Activated CD4-positive, alpha-beta T cell treated with anti-CD3 and anti-CD28 coated beads, Interleukin-2, amount 10 ng/mL, durations not matched to agents 24 days and 14 days (primary cell): ENCODE data around the gene LDAH. TPM values are rescaled to one million over a fixed set of nuclear protein-coding genes. Genes with fewer than 3 reads are reported as not detected.
A peak's percentile ranks its signal among the peaks of the same experiment; 100 is the strongest.

Experiments
- DNase-seq: peaks from one replicate; pipeline ENCODE4 v3.0.0; 2022
- H3K27ac Mint-ChIP-seq: one replicate; pipeline ENCODE4 v1.8.0; 2022; ENCODE audit warnings: mild to moderate bottlenecking, mixed read lengths
- H3K27me3 Mint-ChIP-seq: one replicate; pipeline ENCODE4 v1.8.0; 2022; ENCODE audit warnings: mixed read lengths
- H3K36me3 Mint-ChIP-seq: one replicate; pipeline ENCODE4 v1.8.0; 2022; ENCODE audit warnings: low read depth, mild to moderate bottlenecking, mixed read lengths
- H3K4me1 Mint-ChIP-seq: one replicate; pipeline ENCODE4 v1.8.0; 2021; ENCODE audit warnings: mixed read lengths
- H3K4me3 Mint-ChIP-seq: one replicate; pipeline ENCODE4 v1.8.0; 2022; ENCODE audit warnings: mild to moderate bottlenecking, moderate library complexity, mixed read lengths
- H3K9me3 Mint-ChIP-seq: one replicate; pipeline ENCODE4 v1.8.0; 2021; ENCODE audit warnings: mixed read lengths
- intact Hi-C: fragments of 100-400 bp; cut with micrococcal nuclease; formaldehyde crosslinking; loops from one replicate; pipeline ENCODE4 v1.15.1; 2023
- total RNA-seq: library from RNA; stranded (reverse); gene quantifications from 2 replicates; pipeline ENCODE4 v1.2.3, GENCODE V29; 2022

LDAH gene
- total RNA-seq = 31.6 and 37.7 TPM in 2 replicates

GRCh38 chr2:20822535-20823490 lies at the start of gene LDAH:
LDAH (minus strand) TSS chr2:20823101; CDS start chr2:20801463, 21,638 bp downstream.
- Mint-ChIP-seq H3K4me3 (peak within 1 kb of the TSS; percentile 96), H3K27ac (peak within 1 kb of the TSS; percentile 99), H3K27me3 (peaks cover 4% of the 10 kb centered on the region), H3K9me3 (no peaks in the 10 kb centered on the region), H3K36me3 (peaks cover 7% of the 10 kb centered on the region), H3K4me1 (peaks cover 25% of the 10 kb centered on the region)
- intact Hi-C loops = loop anchor here (2.0 to 10.0 kb wide), 2 partner anchors 172 to 378 kb away; partner anchors contain the start of genes HS1BP3 and RHOB
- peak; percentile 95 for DNase-seq

- peak; percentile 86 for DNase-seq
- Mint-ChIP-seq H3K27me3 (peaks cover 53% of the 10 kb centered on the region), H3K9me3 (no peaks in the 10 kb centered on the region), H3K4me1 (peaks cover 6% of the 10 kb centered on the region), H3K27ac (no peak overlapping the region), H3K36me3 (no peaks in the 10 kb centered on the region), H3K4me3 (no peak overlapping the region)
- intact Hi-C loops = loop anchor here (1.0 kb wide), 1 partner anchor 49 kb away; no protein-coding TSS in a partner anchor
Measured at GRCh38 chr2:20868377-20868776, 45.5 kb upstream of the LDAH start.

GRCh38 chr2:20862850-20863249 lies 39.9 kb upstream of the LDAH start:
- peaks cover 37% of the 10 kb centered on the region for H3K27me3 Mint-ChIP-seq
- no peak overlapping the region for H3K27ac Mint-ChIP-seq
- intact Hi-C loops = no loop called here
- no peak for DNase-seq
- no peaks in the 10 kb centered on the region for H3K4me1 Mint-ChIP-seq
- H3K9me3 Mint-ChIP-seq = no peaks in the 10 kb centered on the region
- no peak overlapping the region for H3K4me3 Mint-ChIP-seq
- H3K36me3 Mint-ChIP-seq = no peaks in the 10 kb centered on the region

- no peaks in the 10 kb centered on the region for H3K36me3 Mint-ChIP-seq
- intact Hi-C loops = no loop called here
- no peaks in the 10 kb centered on the region for H3K9me3 Mint-ChIP-seq
Measured at GRCh38 chr2:20855456-20855855, 32.6 kb upstream of the LDAH start.

GRCh38 chr2:20852670-20853069 lies 29.8 kb upstream of the LDAH start:
- Mint-ChIP-seq H3K4me1 (no peaks in the 10 kb centered on the region), H3K27ac (no peak overlapping the region), H3K36me3 (no peaks in the 10 kb centered on the region), H3K9me3 (no peaks in the 10 kb centered on the region), H3K4me3 (no peak overlapping the region), H3K27me3 (peaks cover 6% of the 10 kb centered on the region)
- DNase-seq = no peak
- intact Hi-C loops = no loop called here

More at GRCh38 chr2:20855456-20855855, 32.6 kb upstream of the LDAH start:
- Mint-ChIP-seq H3K4me3 (no peak overlapping the region), H3K27ac (no peak overlapping the region), H3K27me3 (peaks cover 6% of the 10 kb centered on the region), H3K4me1 (no peaks in the 10 kb centered on the region)
- DNase-seq = no peak

- H3K4me1 Mint-ChIP-seq = no peaks in the 10 kb centered on the region
- H3K27ac Mint-ChIP-seq = no peak overlapping the region
- H3K27me3 Mint-ChIP-seq = peaks cover 6% of the 10 kb centered on the region
- no peak overlapping the region for H3K4me3 Mint-ChIP-seq
- H3K36me3 Mint-ChIP-seq = no peaks in the 10 kb centered on the region
- intact Hi-C loops = no loop called here
- no peaks in the 10 kb centered on the region for H3K9me3 Mint-ChIP-seq
- no peak for DNase-seq
Measured at GRCh38 chr2:20852139-20852538, 29.2 kb upstream of the LDAH start.

GRCh38 chr2:20844246-20844645 lies 21.3 kb upstream of the LDAH start:
- no peak overlapping the region for H3K4me3 Mint-ChIP-seq
- intact Hi-C loops = no loop called here
- no peak overlapping the region for H3K27ac Mint-ChIP-seq
- H3K27me3 Mint-ChIP-seq = peaks cover 35% of the 10 kb centered on the region
- no peak for DNase-seq
- no peaks in the 10 kb centered on the region for H3K4me1 Mint-ChIP-seq
- no peaks in the 10 kb centered on the region for H3K36me3 Mint-ChIP-seq
- H3K9me3 Mint-ChIP-seq = peaks cover 2% of the 10 kb centered on the region

GRCh38 chr2:20839052-20839451 lies 16.2 kb upstream of the LDAH start:
- Mint-ChIP-seq H3K9me3 (peaks cover 5% of the 10 kb centered on the region), H3K4me1 (no peaks in the 10 kb centered on the region), H3K27ac (no peak overlapping the region), H3K27me3 (peaks cover 41% of the 10 kb centered on the region), H3K36me3 (no peaks in the 10 kb centered on the region), H3K4me3 (no peak overlapping the region)
- no peak for DNase-seq
- intact Hi-C loops = no loop called here

GRCh38 chr2:20838016-20838415 lies 15.1 kb upstream of the LDAH start:
- Mint-ChIP-seq H3K4me1 (no peaks in the 10 kb centered on the region), H3K36me3 (no peaks in the 10 kb centered on the region), H3K27ac (no peak overlapping the region), H3K4me3 (no peak overlapping the region), H3K27me3 (peaks cover 41% of the 10 kb centered on the region), H3K9me3 (peaks cover 5% of the 10 kb centered on the region)
- intact Hi-C loops = no loop called here
- no peak for DNase-seq

GRCh38 chr2:20836521-20836920 lies 13.6 kb upstream of the LDAH start:
- intact Hi-C loops = no loop called here
- H3K27ac Mint-ChIP-seq = no peak overlapping the region
- peaks cover 5% of the 10 kb centered on the region for H3K9me3 Mint-ChIP-seq
- H3K4me3 Mint-ChIP-seq = no peak overlapping the region
- no peaks in the 10 kb centered on the region for H3K36me3 Mint-ChIP-seq
- peaks cover 38% of the 10 kb centered on the region for H3K27me3 Mint-ChIP-seq
- H3K4me1 Mint-ChIP-seq = no peaks in the 10 kb centered on the region
- no peak for DNase-seq

GRCh38 chr2:20834331-20834730 lies 11.4 kb upstream of the LDAH start:
- DNase-seq = no peak
- Mint-ChIP-seq H3K27me3 (peaks cover 40% of the 10 kb centered on the region), H3K4me3 (no peak overlapping the region), H3K4me1 (no peaks in the 10 kb centered on the region), H3K27ac (no peak overlapping the region), H3K36me3 (no peaks in the 10 kb centered on the region), H3K9me3 (peaks cover 8% of the 10 kb centered on the region)
- intact Hi-C loops = no loop called here

GRCh38 chr2:20832606-20833005 lies 9.7 kb upstream of the LDAH start:
- DNase-seq = no peak
- Mint-ChIP-seq H3K9me3 (peaks cover 3% of the 10 kb centered on the region), H3K27ac (no peak overlapping the region), H3K4me1 (no peaks in the 10 kb centered on the region), H3K4me3 (no peak overlapping the region), H3K36me3 (no peaks in the 10 kb centered on the region), H3K27me3 (peaks cover 30% of the 10 kb centered on the region)
- intact Hi-C loops = no loop called here

GRCh38 chr2:20829861-20830260 lies 7.0 kb upstream of the LDAH start:
- no peak overlapping the region for H3K27ac Mint-ChIP-seq
- intact Hi-C loops = loop anchor here (10.0 kb wide), 1 partner anchor 385 kb away; the partner anchor contains the start of gene RHOB

GRCh38 chr2:20823917-20824316 lies 1.0 kb upstream of the LDAH start:
- intact Hi-C loops = loop anchor here (2.0 to 10.0 kb wide), 2 partner anchors 173 to 379 kb away; partner anchors contain the start of genes HS1BP3 and RHOB
- H3K4me1 Mint-ChIP-seq = peaks cover 18% of the 10 kb centered on the region
- no peaks in the 10 kb centered on the region for H3K9me3 Mint-ChIP-seq
- H3K27ac Mint-ChIP-seq = no peak overlapping the region
- H3K36me3 Mint-ChIP-seq = peaks cover 5% of the 10 kb centered on the region
- H3K27me3 Mint-ChIP-seq = peaks cover 4% of the 10 kb centered on the region
- H3K4me3 Mint-ChIP-seq = peak overlapping the region; percentile 50
- DNase-seq = no peak

More at GRCh38 chr2:20829861-20830260, 7.0 kb upstream of the LDAH start:
- H3K36me3 Mint-ChIP-seq = no peaks in the 10 kb centered on the region
- no peak overlapping the region for H3K4me3 Mint-ChIP-seq
- DNase-seq = no peak
- peaks cover 24% of the 10 kb centered on the region for H3K27me3 Mint-ChIP-seq
- H3K9me3 Mint-ChIP-seq = peaks cover 3% of the 10 kb centered on the region
- H3K4me1 Mint-ChIP-seq = peaks cover 2% of the 10 kb centered on the region
